ENCODE results near the gene HDAC4. TPM values are rescaled to one million over a fixed set of nuclear protein-coding genes. Genes with fewer than 3 reads are reported as not detected.

HDAC4 gene
- total RNA-seq, 2 donors from 2014 or later, result 34.1 to 39.1 TPM

- peak overlapping the region in 1 of 2 donors; percentile 93 for H3K27ac Mint-ChIP-seq
- H3K9me3 Mint-ChIP-seq, result no peaks in the 10 kb centered on the region
- ATAC-seq (peak in 1 of 2 donors; percentile 6), DNase-seq (ENCODE audit: low spot score in 2 of 2) (peak in 1 of 2 donors; percentile 60)
- H3K36me3 Mint-ChIP-seq, result peaks cover 4 to 6% of the 10 kb centered on the region in 2 donors
These were observed 30.4 kb downstream of the HDAC4 start for GRCh38 chr2:239370403-239370802.

GRCh38 chr2:239369631-239370161, 31.1 kb downstream of the HDAC4 start:
- Mint-ChIP-seq H3K9me3 (no peaks in the 10 kb centered on the region), H3K27ac (peak overlapping the region in 1 of 2 donors; percentile 93), H3K36me3 (peaks cover 4 to 9% of the 10 kb centered on the region in 2 donors)
- peak; percentile 95 to 98 for ATAC-seq
- peak; percentile 66 to 87 for DNase-seq (ENCODE audit: low spot score in 2 of 2)

GRCh38 chr2:239368906-239369552, 31.8 kb downstream of the HDAC4 start:
- no peak for ATAC-seq
- no peak overlapping the region for H3K27ac Mint-ChIP-seq

GRCh38 chr2:239368321-239368720, 32.5 kb downstream of the HDAC4 start:
- H3K9me3 Mint-ChIP-seq, result peaks cover 0 to 4% of the 10 kb centered on the region in 2 donors

More at GRCh38 chr2:239368906-239369552, 31.8 kb downstream of the HDAC4 start:
- no peaks in the 10 kb centered on the region for H3K9me3 Mint-ChIP-seq
- peaks cover 4 to 9% of the 10 kb centered on the region in 2 donors for H3K36me3 Mint-ChIP-seq
- peak in 1 of 2 donors; percentile 49 for DNase-seq (ENCODE audit: low spot score in 2 of 2)

GRCh38 chr2:239366740-239367139, 34.1 kb downstream of the HDAC4 start:
- H3K36me3 Mint-ChIP-seq, result peaks cover 4 to 9% of the 10 kb centered on the region in 2 donors
- ATAC-seq (no peak), DNase-seq (ENCODE audit: low spot score in 2 of 2) (peak in 1 of 2 donors; percentile 53)
- H3K9me3 Mint-ChIP-seq, result peaks cover 0 to 4% of the 10 kb centered on the region in 2 donors
- no peak overlapping the region for H3K27ac Mint-ChIP-seq

More at GRCh38 chr2:239368321-239368720, 32.5 kb downstream of the HDAC4 start:
- no peak for ATAC-seq
- Mint-ChIP-seq H3K36me3 (peaks cover 4 to 9% of the 10 kb centered on the region in 2 donors), H3K27ac (no peak overlapping the region)
- no peak for DNase-seq (ENCODE audit: low spot score in 2 of 2)

- DNase-seq (ENCODE audit: low spot score in 2 of 2) (no peak), ATAC-seq (no peak)
- Mint-ChIP-seq H3K27ac (peak overlapping the region in 1 of 2 donors; percentile 47), H3K36me3 (peaks cover 4 to 9% of the 10 kb centered on the region in 2 donors), H3K9me3 (peaks cover 0 to 4% of the 10 kb centered on the region in 2 donors)
These were observed 34.9 kb downstream of the HDAC4 start for GRCh38 chr2:239365782-239366435.

GRCh38 chr2:239365071-239365781, 35.6 kb downstream of the HDAC4 start:
- Mint-ChIP-seq H3K36me3 (peaks cover 4 to 9% of the 10 kb centered on the region in 2 donors), H3K27ac (peak overlapping the region in 1 of 2 donors; percentile 47), H3K9me3 (peaks cover 0 to 4% of the 10 kb centered on the region in 2 donors)

GRCh38 chr2:239363946-239364637, 36.7 kb downstream of the HDAC4 start:
- H3K27ac Mint-ChIP-seq, result no peak overlapping the region
- ATAC-seq, result peak in 1 of 2 donors; percentile 83
- H3K9me3 Mint-ChIP-seq, result peaks cover 0 to 4% of the 10 kb centered on the region in 2 donors
- no peak for DNase-seq (ENCODE audit: low spot score in 2 of 2)
- peaks cover 4 to 9% of the 10 kb centered on the region in 2 donors for H3K36me3 Mint-ChIP-seq

More at GRCh38 chr2:239365071-239365781, 35.6 kb downstream of the HDAC4 start:
- DNase-seq (ENCODE audit: low spot score in 2 of 2), result no peak
- no peak for ATAC-seq

- H3K9me3 Mint-ChIP-seq, result peaks cover 0 to 4% of the 10 kb centered on the region in 2 donors
- DNase-seq (ENCODE audit: low spot score in 2 of 2) (no peak), ATAC-seq (no peak)
- no peak overlapping the region for H3K27ac Mint-ChIP-seq
- peaks cover 4 to 9% of the 10 kb centered on the region in 2 donors for H3K36me3 Mint-ChIP-seq
These were observed 38.3 kb downstream of the HDAC4 start for GRCh38 chr2:239362507-239362906.

- H3K9me3 Mint-ChIP-seq, result peaks cover 0 to 4% of the 10 kb centered on the region in 2 donors
- DNase-seq (ENCODE audit: low spot score in 2 of 2) (no peak), ATAC-seq (no peak)
- H3K27ac Mint-ChIP-seq, result no peak overlapping the region
- H3K36me3 Mint-ChIP-seq, result peaks cover 4 to 9% of the 10 kb centered on the region in 2 donors
These were observed 39.5 kb downstream of the HDAC4 start for GRCh38 chr2:239361311-239361642.

GRCh38 chr2:239360421-239361310, 40.2 kb downstream of the HDAC4 start:
- DNase-seq (ENCODE audit: low spot score in 2 of 2) (no peak), ATAC-seq (no peak)
- Mint-ChIP-seq H3K27ac (peak overlapping the region in 1 of 2 donors; percentile 34), H3K9me3 (peaks cover 2 to 5% of the 10 kb centered on the region in 2 donors), H3K36me3 (peaks cover 5 to 9% of the 10 kb centered on the region in 2 donors)

- H3K36me3 Mint-ChIP-seq, result peaks cover 9 to 10% of the 10 kb centered on the region in 2 donors
- ATAC-seq (no peak), DNase-seq (ENCODE audit: low spot score in 2 of 2) (no peak)
- H3K9me3 Mint-ChIP-seq, result peaks cover 8 to 11% of the 10 kb centered on the region in 2 donors
- no peak overlapping the region for H3K27ac Mint-ChIP-seq
These were observed 40.8 kb downstream of the HDAC4 start for GRCh38 chr2:239360008-239360407.

GRCh38 chr2:239359196-239359912, 41.5 kb downstream of the HDAC4 start:
- no peak overlapping the region for H3K27ac Mint-ChIP-seq
- H3K9me3 Mint-ChIP-seq, result peaks cover 14 to 17% of the 10 kb centered on the region in 2 donors
- DNase-seq (ENCODE audit: low spot score in 2 of 2), result no peak
- ATAC-seq, result no peak
- peaks cover 14 to 17% of the 10 kb centered on the region in 2 donors for H3K36me3 Mint-ChIP-seq

GRCh38 chr2:239358062-239358754, 42.6 kb downstream of the HDAC4 start:
- Mint-ChIP-seq H3K36me3 (peaks cover 14 to 23% of the 10 kb centered on the region in 2 donors), H3K9me3 (peaks cover 13 to 14% of the 10 kb centered on the region in 2 donors), H3K27ac (peak overlapping the region in 1 of 2 donors; percentile 52)
- ATAC-seq (no peak), DNase-seq (ENCODE audit: low spot score in 2 of 2) (no peak)

All from activated naive CD4-positive, alpha-beta T cell treated with anti-CD3 and anti-CD28 coated beads, Interleukin-2, amount 50 U/mL, for 72 hours (primary cell).